Left hindlimb (tissue), 1 donor: Measurements from ENCODE around the gene ZFP3.
"Not testable (repeated sequence)": the region's sequence is repeated elsewhere in the genome, so short reads cannot be mapped to it uniquely, and the experiment has no call there.

Experiments used
- DNase-seq: peaks from one replicate; pipeline ENCODE4 v3.0.0-alpha.2; 2018

ZFP3 gene

DNA sequence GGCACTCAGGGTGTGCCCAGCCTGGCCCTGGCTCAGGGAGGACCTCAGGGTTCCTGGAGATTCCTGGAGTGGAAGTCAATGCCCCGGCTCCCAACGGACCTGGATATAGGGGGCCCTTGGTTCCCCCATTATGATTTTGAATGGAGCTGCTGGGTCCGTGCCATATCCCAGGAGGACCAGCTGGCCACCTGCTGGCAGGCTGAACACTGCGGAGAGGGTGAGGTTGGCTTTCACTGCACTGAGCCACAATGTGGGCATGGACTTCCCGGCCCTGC is 61.1 kb downstream of the ZFP3 start:
- DNase-seq = no peak

DNA sequence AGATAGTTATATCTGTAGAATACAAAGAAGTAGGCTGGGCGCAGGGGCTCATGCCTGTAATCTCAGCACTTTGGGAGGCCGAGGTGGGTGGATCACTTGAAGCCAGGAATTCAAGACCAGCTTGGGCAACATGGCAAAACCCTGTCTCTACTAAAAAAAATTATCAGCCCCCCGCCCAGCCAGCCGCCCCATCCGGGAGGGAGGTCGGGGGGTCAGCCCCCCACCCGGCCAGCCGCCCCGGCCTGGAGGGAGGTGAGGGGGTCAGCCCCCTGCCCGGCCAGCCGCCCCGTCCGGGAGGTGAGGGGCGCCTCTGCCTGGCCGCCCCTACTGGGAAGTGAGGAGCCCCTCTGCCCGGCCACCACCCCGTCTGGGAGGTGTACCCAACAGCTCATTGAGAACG is 64.6 kb downstream of the ZFP3 start:
- not testable (repeated sequence) for DNase-seq
